ENCODE data around the gene CNTD1.
"Not testable (repeated sequence)": the region's sequence is repeated elsewhere in the genome, so short reads cannot be mapped to it uniquely, and the experiment has no call there.

Gene CNTD1

DNA sequence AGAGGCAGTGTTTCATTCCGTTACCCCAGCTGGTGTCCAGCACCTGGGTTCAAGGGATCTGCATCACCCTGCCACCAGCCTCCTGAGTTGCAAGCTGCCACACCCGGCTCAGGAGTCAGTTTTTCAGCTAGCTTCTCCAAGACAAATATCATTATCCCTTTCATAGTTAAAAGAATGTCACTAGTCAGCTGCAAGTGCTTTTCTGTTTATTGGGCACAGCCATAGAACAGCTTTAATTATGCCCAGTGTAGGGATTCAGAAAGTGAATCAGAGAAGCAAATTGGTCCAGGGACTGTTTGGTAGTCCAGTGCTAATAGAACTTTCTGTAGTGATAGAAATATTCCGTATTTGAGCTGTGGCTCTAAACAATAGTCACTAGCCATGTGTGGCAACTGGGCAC is 49.4 kb downstream of the CNTD1 start:
- no peak for DNase-seq

DNA sequence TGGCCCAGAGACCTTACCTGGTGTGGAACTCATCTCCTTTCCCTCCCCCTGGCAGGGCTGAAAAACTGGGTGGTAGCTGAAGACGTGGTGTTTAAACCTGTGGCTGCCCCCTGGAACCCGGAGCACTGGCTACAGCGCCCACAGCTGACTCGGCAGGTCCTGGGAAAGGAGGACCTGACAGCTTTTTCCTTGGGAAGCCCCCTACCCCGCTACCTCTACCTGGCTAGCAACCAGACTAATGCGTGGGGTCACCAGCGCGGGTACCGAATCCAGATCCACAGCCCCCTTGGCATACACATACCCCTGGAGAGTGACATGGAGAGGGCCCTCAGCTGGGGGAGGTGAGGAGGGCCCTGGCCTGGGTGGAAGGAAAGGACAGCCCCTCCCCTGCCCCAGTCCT is 50.4 kb downstream of the CNTD1 start:
- DNase-seq = no peak

DNA sequence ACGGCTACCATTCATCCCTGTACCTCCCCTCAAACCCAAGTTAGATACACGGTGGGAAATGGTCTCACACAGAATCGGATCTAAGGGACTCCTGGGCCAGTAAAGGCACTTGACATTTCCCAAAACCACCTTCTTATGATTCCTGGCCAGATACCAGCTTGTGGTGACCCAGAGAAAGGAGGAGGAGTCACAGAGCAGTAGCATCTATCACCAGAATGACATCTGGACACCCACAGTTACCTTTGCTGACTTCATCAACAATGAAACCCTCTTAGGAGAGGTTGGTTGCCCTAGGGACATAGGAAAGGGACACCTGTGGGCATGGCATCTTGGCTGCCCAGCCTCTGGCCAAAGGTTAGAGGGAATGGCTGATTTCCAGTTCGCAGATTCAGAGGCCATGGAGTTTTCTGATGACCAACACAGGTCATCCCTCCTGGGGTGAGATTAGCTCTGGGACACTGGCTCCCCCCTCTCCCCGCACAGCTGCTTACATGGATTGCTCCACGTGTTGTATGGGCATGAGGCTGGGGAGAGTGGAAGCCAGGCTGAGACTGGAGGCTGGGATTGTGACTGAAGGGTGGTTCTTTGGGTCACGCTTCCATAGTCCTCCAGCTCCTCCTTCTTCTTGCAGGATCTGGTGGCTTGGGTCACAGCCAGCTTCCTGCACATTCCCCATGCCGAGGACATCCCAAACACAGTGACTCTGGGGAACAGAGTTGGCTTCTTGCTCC is 51.0 kb downstream of the CNTD1 start:
- DNase-seq = no peak

DNA sequence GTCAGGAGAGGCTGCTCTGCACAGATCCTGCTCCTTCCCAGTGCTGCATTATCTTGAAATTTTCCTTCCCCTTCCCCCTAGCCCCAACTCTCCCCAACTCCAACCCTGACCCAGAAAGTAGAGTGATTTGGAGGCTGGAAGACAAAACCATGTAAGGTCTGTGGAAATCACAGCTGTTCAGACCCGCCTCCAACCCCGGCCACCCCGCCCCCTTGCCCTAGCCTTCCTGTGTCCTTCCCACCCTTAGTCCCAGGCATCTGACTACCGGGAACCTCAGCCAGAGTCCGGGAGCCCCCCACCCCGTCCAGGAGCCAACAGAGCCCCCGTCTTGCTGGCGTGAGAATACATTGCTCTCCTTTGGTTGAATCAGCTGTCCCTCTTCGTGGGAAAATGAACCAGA is 52.3 kb downstream of the CNTD1 start, which contains the start of gene AOC3:
TSS of gene AOC3 (plus strand) at position 246 of the 400 bp plus-strand sequence. CDS start at position 391, 145 bp downstream.
- no peak for DNase-seq

DNA sequence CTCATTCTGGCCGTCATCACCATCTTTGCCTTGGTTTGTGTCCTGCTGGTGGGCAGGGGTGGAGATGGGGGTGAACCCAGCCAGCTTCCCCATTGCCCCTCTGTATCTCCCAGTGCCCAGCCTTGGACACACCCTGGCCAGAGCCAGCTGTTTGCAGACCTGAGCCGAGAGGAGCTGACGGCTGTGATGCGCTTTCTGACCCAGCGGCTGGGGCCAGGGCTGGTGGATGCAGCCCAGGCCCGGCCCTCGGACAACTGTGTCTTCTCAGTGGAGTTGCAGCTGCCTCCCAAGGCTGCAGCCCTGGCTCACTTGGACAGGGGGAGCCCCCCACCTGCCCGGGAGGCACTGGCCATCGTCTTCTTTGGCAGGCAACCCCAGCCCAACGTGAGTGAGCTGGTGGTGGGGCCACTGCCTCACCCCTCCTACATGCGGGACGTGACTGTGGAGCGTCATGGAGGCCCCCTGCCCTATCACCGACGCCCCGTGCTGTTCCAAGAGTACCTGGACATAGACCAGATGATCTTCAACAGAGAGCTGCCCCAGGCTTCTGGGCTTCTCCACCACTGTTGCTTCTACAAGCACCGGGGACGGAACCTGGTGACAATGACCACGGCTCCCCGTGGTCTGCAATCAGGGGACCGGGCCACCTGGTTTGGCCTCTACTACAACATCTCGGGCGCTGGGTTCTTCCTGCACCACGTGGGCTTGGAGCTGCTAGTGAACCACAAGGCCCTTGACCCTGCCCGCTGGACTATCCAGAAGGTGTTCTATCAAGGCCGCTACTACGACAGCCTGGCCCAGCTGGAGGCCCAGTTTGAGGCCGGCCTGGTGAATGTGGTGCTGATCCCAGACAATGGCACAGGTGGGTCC is 52.9 kb downstream of the CNTD1 start:
- DNase-seq = not testable (repeated sequence)

DNA sequence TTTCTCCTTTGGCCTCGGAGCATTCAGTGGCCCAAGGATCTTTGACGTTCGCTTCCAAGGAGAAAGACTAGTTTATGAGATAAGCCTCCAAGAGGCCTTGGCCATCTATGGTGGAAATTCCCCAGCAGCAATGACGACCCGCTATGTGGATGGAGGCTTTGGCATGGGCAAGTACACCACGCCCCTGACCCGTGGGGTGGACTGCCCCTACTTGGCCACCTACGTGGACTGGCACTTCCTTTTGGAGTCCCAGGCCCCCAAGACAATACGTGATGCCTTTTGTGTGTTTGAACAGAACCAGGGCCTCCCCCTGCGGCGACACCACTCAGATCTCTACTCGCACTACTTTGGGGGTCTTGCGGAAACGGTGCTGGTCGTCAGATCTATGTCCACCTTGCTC is 53.7 kb downstream of the CNTD1 start:
- no peak for DNase-seq

DNA sequence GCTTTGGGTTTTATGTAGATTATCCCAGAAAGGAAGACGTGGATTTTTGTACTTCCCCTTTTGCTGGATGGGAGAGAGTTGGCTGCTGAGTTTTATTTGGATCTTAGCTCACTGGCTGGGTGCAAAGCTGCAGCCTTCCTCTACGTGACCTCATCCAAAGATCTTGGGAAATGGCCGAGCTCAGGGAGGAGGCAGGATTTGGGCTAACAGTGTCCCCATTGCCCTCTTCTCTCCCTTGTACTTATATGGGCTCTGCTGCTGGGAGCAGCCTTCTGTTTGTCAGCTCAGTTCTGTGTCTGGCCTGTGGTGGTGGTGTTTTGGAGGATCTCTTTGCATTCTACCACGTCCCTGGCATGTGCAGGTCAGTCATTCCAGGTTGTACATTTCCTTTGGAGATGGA is 54.3 kb downstream of the CNTD1 start:
- DNase-seq = no peak

DNA sequence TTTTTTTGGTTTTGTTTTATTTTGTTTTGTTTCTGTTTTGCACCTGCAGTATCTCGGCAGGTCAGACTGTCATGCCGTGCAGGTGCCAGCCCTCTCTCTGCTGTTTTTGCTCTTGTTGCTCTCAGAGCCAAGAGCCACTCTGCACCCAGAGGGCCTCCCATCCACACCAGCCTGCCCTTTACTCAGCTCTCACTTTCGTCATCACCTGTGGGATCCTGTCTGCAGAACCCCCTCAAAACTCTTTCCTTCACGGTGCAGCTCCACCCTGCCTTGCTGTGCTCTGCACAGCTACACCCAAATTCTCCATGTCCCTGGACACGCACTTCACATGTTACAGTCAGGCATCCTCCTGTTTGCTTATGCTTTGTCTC is 54.9 kb downstream of the CNTD1 start:
- no peak for DNase-seq

DNA sequence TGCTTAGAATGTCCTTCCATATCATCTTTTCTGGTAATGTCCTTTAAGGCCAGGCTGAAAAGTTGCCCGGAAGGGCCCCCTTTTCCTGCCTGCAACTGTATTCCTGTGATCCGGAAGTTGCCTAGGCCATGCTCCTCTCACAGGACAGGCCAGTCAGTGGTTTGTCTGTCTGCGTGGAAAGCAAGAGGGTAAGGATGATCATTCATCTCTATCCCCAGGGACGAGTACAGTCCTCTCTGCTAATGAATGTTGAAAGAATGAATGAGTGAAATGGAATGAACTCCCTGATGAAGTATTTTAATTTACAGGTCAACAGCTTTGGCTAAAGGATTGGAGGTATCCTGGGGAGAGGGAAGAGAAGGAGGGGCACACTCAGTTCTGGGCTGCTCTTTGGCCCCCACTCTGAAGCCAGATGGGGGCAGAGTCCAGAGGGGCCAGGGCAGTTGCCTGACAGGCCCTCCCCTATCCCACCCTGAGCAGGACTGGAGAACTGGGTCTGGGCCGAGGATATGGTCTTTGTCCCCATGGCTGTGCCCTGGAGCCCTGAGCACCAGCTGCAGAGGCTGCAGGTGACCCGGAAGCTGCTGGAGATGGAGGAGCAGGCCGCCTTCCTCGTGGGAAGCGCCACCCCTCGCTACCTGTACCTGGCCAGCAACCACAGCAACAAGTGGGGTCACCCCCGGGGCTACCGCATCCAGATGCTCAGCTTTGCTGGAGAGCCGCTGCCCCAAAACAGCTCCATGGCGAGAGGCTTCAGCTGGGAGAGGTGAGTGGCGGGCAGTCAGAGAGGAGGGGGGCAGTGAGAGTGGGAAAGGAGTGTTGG is 55.5 kb downstream of the CNTD1 start:
- DNase-seq = no peak

DNA sequence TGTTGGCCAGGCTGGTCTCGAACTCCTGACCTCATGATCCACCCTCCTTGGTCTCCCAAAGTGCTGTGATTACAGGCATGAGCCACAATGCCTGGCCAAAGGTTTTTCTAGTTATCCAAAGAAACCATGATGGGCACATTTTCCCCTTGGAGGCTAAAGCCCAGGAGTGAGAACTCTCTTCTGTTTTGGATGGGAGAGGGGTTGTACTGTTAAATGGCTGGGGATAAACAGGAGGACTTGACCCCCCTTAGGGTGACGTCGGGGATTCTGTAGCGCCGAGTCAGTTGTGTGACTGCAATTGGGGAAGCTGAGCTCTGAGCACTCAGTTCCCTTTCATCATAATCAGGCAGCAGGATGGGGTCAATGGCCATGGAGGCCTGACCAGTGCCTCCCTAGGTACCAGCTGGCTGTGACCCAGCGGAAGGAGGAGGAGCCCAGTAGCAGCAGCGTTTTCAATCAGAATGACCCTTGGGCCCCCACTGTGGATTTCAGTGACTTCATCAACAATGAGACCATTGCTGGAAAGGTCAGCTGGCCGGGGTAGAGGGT is 56.5 kb downstream of the CNTD1 start:
- no peak for DNase-seq

DNA sequence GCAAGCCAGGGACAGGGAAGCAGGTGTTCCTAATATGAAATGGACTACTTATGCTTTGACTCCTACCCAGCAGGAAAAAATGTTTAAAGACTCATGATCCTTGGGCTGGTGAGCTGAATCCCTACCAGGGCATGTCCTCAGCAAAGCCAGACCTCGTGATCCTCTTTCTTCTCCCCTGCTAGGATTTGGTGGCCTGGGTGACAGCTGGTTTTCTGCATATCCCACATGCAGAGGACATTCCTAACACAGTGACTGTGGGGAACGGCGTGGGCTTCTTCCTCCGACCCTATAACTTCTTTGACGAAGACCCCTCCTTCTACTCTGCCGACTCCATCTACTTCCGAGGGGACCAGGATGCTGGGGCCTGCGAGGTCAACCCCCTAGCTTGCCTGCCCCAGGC is 57.4 kb downstream of the CNTD1 start:
- DNase-seq = not testable (repeated sequence)

DNA sequence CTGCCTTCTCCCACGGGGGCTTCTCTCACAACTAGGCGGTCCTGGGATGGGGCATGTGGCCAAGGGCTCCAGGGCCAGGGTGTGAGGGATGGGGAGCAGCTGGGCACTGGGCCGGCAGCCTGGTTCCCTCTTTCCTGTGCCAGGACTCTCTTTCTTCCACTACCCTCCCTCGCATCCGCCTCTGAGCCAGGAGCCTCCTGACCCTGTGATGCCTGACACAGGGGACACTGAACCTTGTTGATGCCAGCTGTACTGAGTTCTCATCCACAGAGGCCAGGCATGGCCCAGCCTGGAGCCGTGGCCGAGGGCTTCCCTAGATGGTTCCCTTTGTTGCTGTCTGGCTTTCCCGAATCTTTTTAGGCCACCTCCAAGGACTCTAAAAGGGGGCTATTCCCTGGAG is 57.9 kb downstream of the CNTD1 start:
- DNase-seq = not testable (repeated sequence)

DNA sequence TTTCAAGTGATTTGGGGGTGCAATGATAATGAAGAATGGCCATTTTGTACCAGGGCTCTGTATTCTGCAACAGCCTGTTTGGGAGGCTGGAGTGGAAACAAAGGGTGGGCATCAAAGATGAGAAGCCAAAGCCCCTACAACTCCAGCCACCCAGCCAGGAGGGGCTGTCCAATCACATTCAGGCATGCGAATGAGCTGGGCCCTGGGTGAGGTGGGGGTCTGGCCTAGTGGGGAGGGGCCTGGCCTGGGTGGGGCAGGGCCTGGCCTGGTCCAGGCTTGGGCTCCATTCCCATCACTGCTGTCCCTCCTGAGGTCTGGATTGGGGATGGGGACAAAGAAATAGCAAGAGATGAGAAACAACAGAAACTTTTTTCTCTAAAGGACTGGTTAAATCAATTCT is 58.7 kb downstream of the CNTD1 start:
- DNase-seq = no peak

All from DMS 273 treated with DMSO at 0.1 percent for 48 hours (cell line).